IMR-90 (cell line): ENCODE results near the gene TRIM44. TPM values are rescaled to one million over a fixed set of nuclear protein-coding genes. Genes with fewer than 3 reads are reported as not detected.

Experiments used
- ATAC-seq: fragments of 200-7000 bp; cut with Tn5 transposase; 2 replicates; pipeline ENCODE4 v1.9.1; 2020; ENCODE audit warnings: low read depth, mild to moderate bottlenecking, moderate library complexity
- BruUV-seq: library from RNA; stranded (reverse); fragments of 400-500 nt; replicated peaks from 2 replicates; lab custom pipeline; 2021; lab: Mats Ljungman, UMichigan
- CTCF ChIA-PET: fragments of 300-600 bp; formaldehyde crosslinking; extraction: SDS; loops from one replicate; lab custom pipeline; 2021; ENCODE audit warnings: antibody characterized with exemption; lab: Yijun Ruan, JAX
- POLR2A ChIA-PET: fragments of 300-600 bp; sonication (Branson Sonifier 250); formaldehyde crosslinking; loops from one replicate; lab custom pipeline; 2022; ENCODE audit warnings: antibody characterized with exemption; ENCODE audit not compliant: unreplicated experiment; lab: Charles Lee
- DNase-seq: peaks from one replicate; pipeline ENCODE4 v3.0.0; 2013
- H2AFZ ChIP-seq: replicated peaks from 2 replicates; pipeline ENCODE3; 2013; ENCODE audit warnings: low read length, mild to moderate bottlenecking; ENCODE audit not compliant: poor library complexity
- H2AK5ac ChIP-seq: 2 replicates; pipeline ENCODE4 v1.6.1; 2013; ENCODE audit warnings: low read depth, low read length, inconsistent platforms
- H2AK9ac ChIP-seq: replicated peaks from 2 replicates; pipeline ENCODE3; 2013; ENCODE audit warnings: mild to moderate bottlenecking, low read depth, low read length, moderate library complexity; ENCODE audit not compliant: poor library complexity
- H2BK120ac ChIP-seq: 2 replicates; pipeline ENCODE4 v1.6.1; 2013; ENCODE audit warnings: low read depth, low read length, inconsistent platforms
- H2BK15ac ChIP-seq: 3 replicates; pipeline ENCODE4 v1.6.1; 2013; ENCODE audit warnings: low read depth, low read length, inconsistent platforms
- H2BK20ac ChIP-seq: 2 replicates; pipeline ENCODE4 v1.6.1; 2013; ENCODE audit warnings: low read depth, mild to moderate bottlenecking, inconsistent platforms, low read length, moderate library complexity
- H2BK5ac ChIP-seq: 2 replicates; pipeline ENCODE4 v1.6.1; 2013; ENCODE audit warnings: mild to moderate bottlenecking, low read depth, low read length, inconsistent platforms; ENCODE audit not compliant: poor library complexity, severe bottlenecking
- H3K14ac ChIP-seq: replicated peaks from 2 replicates; pipeline ENCODE4 v1.6.1; 2013; ENCODE audit warnings: low read depth, low read length, inconsistent platforms
- H3K18ac ChIP-seq: 2 replicates; pipeline ENCODE4 v1.6.1; 2013; ENCODE audit warnings: low read depth, low read length, control low read depth
- H3K23ac ChIP-seq: 2 replicates; pipeline ENCODE4 v1.6.1; 2013; ENCODE audit warnings: low read depth, low read length, inconsistent platforms
- H3K27ac ChIP-seq: 2 replicates; pipeline ENCODE4 v1.5.1; 2013; ENCODE audit warnings: mild to moderate bottlenecking, control low read depth, low read length; ENCODE audit not compliant: insufficient read depth
- H3K27me3 ChIP-seq: 2 replicates; pipeline ENCODE4 v1.6.1; 2013; ENCODE audit warnings: low read length; ENCODE audit not compliant: control insufficient read depth, insufficient read depth
- H3K36me3 ChIP-seq: 2 replicates; pipeline ENCODE4 v1.6.1; 2013; ENCODE audit warnings: low read length, mixed read lengths; ENCODE audit not compliant: control insufficient read depth, insufficient read depth
- H3K4ac ChIP-seq: 2 replicates; pipeline ENCODE4 v1.6.1; 2013; ENCODE audit warnings: low read depth, low read length, inconsistent platforms
- H3K4me1 ChIP-seq: 2 replicates; pipeline ENCODE4 v1.6.1; 2013; ENCODE audit warnings: low read length, mixed read lengths; ENCODE audit not compliant: control insufficient read depth, insufficient read depth
- H3K4me2 ChIP-seq: 2 replicates; pipeline ENCODE4 v1.6.1; 2013; ENCODE audit warnings: low read depth, mild to moderate bottlenecking, control low read depth, low read length, moderate library complexity
- H3K4me3 ChIP-seq: 2 replicates; pipeline ENCODE4 v1.5.1; 2013; ENCODE audit warnings: low read depth, mild to moderate bottlenecking, control low read depth, low read length, moderate library complexity; ENCODE audit not compliant: insufficient read depth
- H3K56ac ChIP-seq: 2 replicates; pipeline ENCODE4 v1.6.1; 2013; ENCODE audit warnings: low read length, inconsistent platforms; ENCODE audit not compliant: insufficient read depth; ENCODE audit errors: extremely low read depth
- H3K79me1 ChIP-seq, 2 experiments: 2 replicates each; pipeline ENCODE4 v1.6.1; 2013; ENCODE audit warnings: low read length in 2 of 2, inconsistent platforms in 1 of 2, low read depth in 1 of 2
- H3K9ac ChIP-seq: 2 replicates; pipeline ENCODE4 v1.6.1; 2013; ENCODE audit warnings: low read depth, low read length, control low read depth
- H3K9me1 ChIP-seq: 2 replicates; pipeline ENCODE4 v1.6.1; 2013; ENCODE audit warnings: low read length, inconsistent platforms; ENCODE audit not compliant: insufficient read depth
- H3K9me3 ChIP-seq: 2 replicates; pipeline ENCODE4 v1.6.1; 2013; ENCODE audit warnings: low read length; ENCODE audit not compliant: control insufficient read depth, insufficient read depth
- H4K20me1 ChIP-seq: 2 replicates; pipeline ENCODE4 v1.6.1; 2013; ENCODE audit warnings: low read length, inconsistent platforms; ENCODE audit not compliant: insufficient read depth
- H4K5ac ChIP-seq: 2 replicates; pipeline ENCODE4 v1.6.1; 2013; ENCODE audit warnings: mild to moderate bottlenecking, low read depth, low read length, control low read depth
- H4K8ac ChIP-seq, 2 experiments: 2 replicates each; pipeline ENCODE4 v1.6.1; 2013; ENCODE audit warnings: low read depth in 2 of 2, low read length in 2 of 2, control low read depth in 1 of 2, inconsistent platforms in 1 of 2
- H4K91ac ChIP-seq: 2 replicates; pipeline ENCODE4 v1.6.1; 2013; ENCODE audit warnings: low read depth, low read length, inconsistent platforms; ENCODE audit not compliant: insufficient read depth
- BHLHE40 ChIP-seq: fragments of 150-350 bp; IDR thresholded peaks from 2 replicates; pipeline ENCODE4 v1.6.1; 2016; ENCODE audit warnings: mild to moderate bottlenecking, low read depth, low read length
- CEBPB ChIP-seq: IDR thresholded peaks from 2 replicates; pipeline ENCODE4 v1.6.1; 2012; ENCODE audit warnings: low read depth, low read length, improper control_type of control experiment
- CHD1 ChIP-seq: IDR thresholded peaks from 2 replicates; pipeline ENCODE4 v1.6.1; 2012; ENCODE audit warnings: low read depth, low read length, improper control_type of control experiment
- FOS ChIP-seq: fragments of 150-350 bp; IDR thresholded peaks from 2 replicates; pipeline ENCODE4 v1.6.1; 2016; ENCODE audit warnings: low read depth, low read length
- MAFK ChIP-seq: IDR thresholded peaks from 2 replicates; pipeline ENCODE4 v1.6.1; 2012; ENCODE audit warnings: low read depth, low read length, improper control_type of control experiment
- MAZ ChIP-seq: IDR thresholded peaks from 2 replicates; pipeline ENCODE4 v1.6.1; 2012; ENCODE audit warnings: low read depth, mild to moderate bottlenecking, low read length, improper control_type of control experiment, moderate library complexity, borderline replicate concordance
- MXI1 ChIP-seq: IDR thresholded peaks from 2 replicates; pipeline ENCODE4 v1.6.1; 2012; ENCODE audit warnings: low read depth, mild to moderate bottlenecking, low read length, moderate library complexity, borderline replicate concordance
- NFE2L2 ChIP-seq: fragments of 150-350 bp; IDR thresholded peaks from 2 replicates; pipeline ENCODE4 v1.6.1; 2016; ENCODE audit warnings: low read depth, mild to moderate bottlenecking, low read length
- POLR2A ChIP-seq: IDR thresholded peaks from 2 replicates; pipeline ENCODE4 v1.6.1; 2012; ENCODE audit warnings: mild to moderate bottlenecking, low read depth, low read length
- RAD21 ChIP-seq: IDR thresholded peaks from 2 replicates; pipeline ENCODE4 v1.6.1; 2012; ENCODE audit warnings: low read length, improper control_type of control experiment
- RCOR1 ChIP-seq: IDR thresholded peaks from 2 replicates; pipeline ENCODE4 v1.6.1; 2012; ENCODE audit warnings: mild to moderate bottlenecking, low read length, improper control_type of control experiment; ENCODE audit not compliant: insufficient replicate concordance
- RFX5 ChIP-seq: IDR thresholded peaks from 2 replicates; pipeline ENCODE4 v1.8.0; 2012; ENCODE audit warnings: low read depth, mild to moderate bottlenecking, low read length, moderate library complexity
- SMC3 ChIP-seq: fragments of 150-350 bp; IDR thresholded peaks from 2 replicates; pipeline ENCODE4 v1.6.1; 2016; ENCODE audit warnings: low read depth, mild to moderate bottlenecking, antibody characterized with exemption, low read length, moderate library complexity
- WGBS, 2 experiments: methylation state at CpG; one replicate each; pipeline versions ENCODE4 v1.1.5 to v1.1.7; 2013; ENCODE audit warnings: missing lambda C conversion rate in 2 of 2; ENCODE audit not compliant: insufficient read length in 1 of 2; ENCODE audit errors: extremely low coverage in 2 of 2; 5-methylcytosine and 5-hydroxymethylcytosine counted together
- dilution Hi-C: fragments of 300-500 bp; cut with HindIII; formaldehyde crosslinking; loops from one replicate; pipeline ENCODE4 v1.14.3; 2018; ENCODE audit warnings: low sequenced_read_pairs; ENCODE audit not compliant: unreplicated experiment
- in situ Hi-C: fragments of 300-500 bp; cut with MboI; formaldehyde crosslinking; loops from 3 replicates; pipeline ENCODE4 v1.14.3; 2019; ENCODE audit warnings: low sequenced_read_pairs, inconsistent platforms, mixed read lengths
- intact Hi-C: fragments of 100-400 bp; cut with micrococcal nuclease; formaldehyde crosslinking; loops from 2 replicates; pipeline ENCODE4 v1.10.0; 2022
- polyA plus RNA-seq, 3 experiments: library from polyadenylated mRNA; depleted of rRNA; stranded (reverse); fragments of >200 nt; gene quantifications; 2 replicates each; pipeline ENCODE4 v1.2.3, GENCODE V29; 2012; ENCODE audit warnings: low replicate concordance in 1 of 3
- total RNA-seq: library from RNA; depleted of rRNA; stranded (reverse); fragments of >200 nt; gene quantifications from 2 replicates; pipeline ENCODE4 v1.2.3, GENCODE V29; 2012
- TF ChIP-seq, protein P1 (sequence below): conservative IDR thresholded peaks from 2 replicates; pipeline ENCODE4 v1.5.1; 2012; ENCODE audit warnings: mild to moderate bottlenecking, low read depth, low read length, improper control_type of control experiment
- TF ChIP-seq, protein P2 (sequence below): fragments of 150-350 bp; IDR thresholded peaks from 2 replicates; pipeline ENCODE4 v1.6.1; 2016; ENCODE audit warnings: low read depth, mild to moderate bottlenecking, low read length, moderate library complexity, borderline replicate concordance
- TF ChIP-seq, protein P3 (sequence below): fragments of 150-350 bp; IDR thresholded peaks from 2 replicates; pipeline ENCODE4 v1.6.1; 2017; ENCODE audit warnings: mild to moderate bottlenecking, antibody characterized with exemption, low read length, low read depth

TRIM44 gene
- total and polyA plus RNA-seq, 2 of the 4 experiments (the other 2 are of a cell fraction) = 50.7 to 104 TPM

DNA sequence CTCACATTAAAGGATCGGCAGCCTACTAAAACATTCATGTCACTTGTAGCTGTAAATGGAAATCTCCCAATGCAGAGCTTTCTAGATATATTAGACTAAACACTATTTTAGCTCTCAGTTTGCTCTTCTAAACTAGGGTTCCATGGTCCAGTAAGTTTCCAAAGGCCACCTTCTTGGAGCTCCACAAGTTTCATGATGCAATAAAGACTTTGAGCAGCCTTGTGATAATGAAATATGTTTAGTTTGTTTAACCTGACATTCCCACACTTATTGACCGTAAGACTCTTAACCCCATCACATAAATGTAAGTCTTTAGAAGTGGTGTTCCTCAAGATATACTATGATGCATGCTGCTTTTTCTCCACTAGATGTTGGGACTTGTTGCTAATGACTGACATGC, 87.7 kb downstream of the TRIM44 start:
- Histone ChIP-seq H2BK20ac (no peak overlapping the region), H3K23ac (no peak overlapping the region), H3K4me3 (no peak overlapping the region), H3K4me2 (no peak overlapping the region), H4K20me1 (no peaks in the 10 kb centered on the region; the same call in 1 of the 2 replicates), H2AK9ac (no peak overlapping the region), H3K36me3 (peaks cover 4% of the 10 kb centered on the region), H3K27ac (no peak overlapping the region), H3K9me1 (peaks cover 5% of the 10 kb centered on the region; the same call in 1 of the 2 replicates), H3K9ac (no peak overlapping the region), H2AFZ (no peak overlapping the region), H3K4me1 (peaks cover 6% of the 10 kb centered on the region; the same call in 1 of the 2 replicates), H2BK5ac (no peak overlapping the region), H3K27me3 (no peaks in the 10 kb centered on the region), H3K4ac (no peak overlapping the region), H2BK15ac (no peak overlapping the region), H3K18ac (no peak overlapping the region), H3K14ac (no peak overlapping the region), H2AK5ac (no peak overlapping the region), H4K5ac (no peak overlapping the region), H4K91ac (no peak overlapping the region), H3K79me1 (peaks cover 10 to 36% of the 10 kb centered on the region in 2 experiments), H3K9me3 (no peaks in the 10 kb centered on the region), H4K8ac (no peak overlapping the region), H2BK120ac (no peak overlapping the region), H3K56ac (no peak overlapping the region)
- in situ Hi-C loops (no loop called here), intact Hi-C loops (no loop called here), dilution Hi-C loops (no loop called here)
- no peak for DNase-seq
- POLR2A ChIA-PET = no interaction called here
- CTCF ChIA-PET = interaction anchor here (1.4 kb wide), 1 partner anchor 72 kb away, joined by 3 read pairs; no protein-coding TSS in a partner anchor
- no TSS peak for BruUV-seq
- TF ChIP-seq NFE2L2 (no peak), MAFK (no peak), RCOR1 (no peak), RFX5 (no peak), CEBPB (no peak), MXI1 (no peak), FOS (no peak), CHD1 (no peak), BHLHE40 (no peak), MAZ (no peak), SMC3 (no peak), RAD21 (no peak), POLR2A (no peak)
- TF ChIP-seq, protein P1, sequence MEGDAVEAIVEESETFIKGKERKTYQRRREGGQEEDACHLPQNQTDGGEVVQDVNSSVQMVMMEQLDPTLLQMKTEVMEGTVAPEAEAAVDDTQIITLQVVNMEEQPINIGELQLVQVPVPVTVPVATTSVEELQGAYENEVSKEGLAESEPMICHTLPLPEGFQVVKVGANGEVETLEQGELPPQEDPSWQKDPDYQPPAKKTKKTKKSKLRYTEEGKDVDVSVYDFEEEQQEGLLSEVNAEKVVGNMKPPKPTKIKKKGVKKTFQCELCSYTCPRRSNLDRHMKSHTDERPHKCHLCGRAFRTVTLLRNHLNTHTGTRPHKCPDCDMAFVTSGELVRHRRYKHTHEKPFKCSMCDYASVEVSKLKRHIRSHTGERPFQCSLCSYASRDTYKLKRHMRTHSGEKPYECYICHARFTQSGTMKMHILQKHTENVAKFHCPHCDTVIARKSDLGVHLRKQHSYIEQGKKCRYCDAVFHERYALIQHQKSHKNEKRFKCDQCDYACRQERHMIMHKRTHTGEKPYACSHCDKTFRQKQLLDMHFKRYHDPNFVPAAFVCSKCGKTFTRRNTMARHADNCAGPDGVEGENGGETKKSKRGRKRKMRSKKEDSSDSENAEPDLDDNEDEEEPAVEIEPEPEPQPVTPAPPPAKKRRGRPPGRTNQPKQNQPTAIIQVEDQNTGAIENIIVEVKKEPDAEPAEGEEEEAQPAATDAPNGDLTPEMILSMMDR = no peak
- TF ChIP-seq, protein P2, sequence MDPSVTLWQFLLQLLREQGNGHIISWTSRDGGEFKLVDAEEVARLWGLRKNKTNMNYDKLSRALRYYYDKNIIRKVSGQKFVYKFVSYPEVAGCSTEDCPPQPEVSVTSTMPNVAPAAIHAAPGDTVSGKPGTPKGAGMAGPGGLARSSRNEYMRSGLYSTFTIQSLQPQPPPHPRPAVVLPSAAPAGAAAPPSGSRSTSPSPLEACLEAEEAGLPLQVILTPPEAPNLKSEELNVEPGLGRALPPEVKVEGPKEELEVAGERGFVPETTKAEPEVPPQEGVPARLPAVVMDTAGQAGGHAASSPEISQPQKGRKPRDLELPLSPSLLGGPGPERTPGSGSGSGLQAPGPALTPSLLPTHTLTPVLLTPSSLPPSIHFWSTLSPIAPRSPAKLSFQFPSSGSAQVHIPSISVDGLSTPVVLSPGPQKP = no peak
- TF ChIP-seq, protein P3, sequence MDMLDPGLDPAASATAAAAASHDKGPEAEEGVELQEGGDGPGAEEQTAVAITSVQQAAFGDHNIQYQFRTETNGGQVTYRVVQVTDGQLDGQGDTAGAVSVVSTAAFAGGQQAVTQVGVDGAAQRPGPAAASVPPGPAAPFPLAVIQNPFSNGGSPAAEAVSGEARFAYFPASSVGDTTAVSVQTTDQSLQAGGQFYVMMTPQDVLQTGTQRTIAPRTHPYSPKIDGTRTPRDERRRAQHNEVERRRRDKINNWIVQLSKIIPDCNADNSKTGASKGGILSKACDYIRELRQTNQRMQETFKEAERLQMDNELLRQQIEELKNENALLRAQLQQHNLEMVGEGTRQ = no peak
- ATAC-seq = no peak
- no CpG with 5 or more reads among the region's 2 CpGs for WGBS, 2 experiments
